PC-3 (cell line): ENCODE measurements around the gene SPNS3. TPM values are rescaled to one million over a fixed set of nuclear protein-coding genes. Genes with fewer than 3 reads are reported as not detected.

ENCODE experiments used
- ATAC-seq: fragments of 200-7000 bp; cut with Tn5 transposase; 2 replicates; pipeline ENCODE4 v1.9.1; 2020; ENCODE audit warnings: mild to moderate bottlenecking, moderate library complexity
- BruUV-seq: library from RNA; stranded (reverse); fragments of 400-500 nt; replicated peaks from 2 replicates; lab custom pipeline; 2021; lab: Mats Ljungman, UMichigan
- CTCF ChIA-PET: fragments of 300-600 bp; sonication (Branson Sonifier 250); formaldehyde crosslinking; loops from one replicate; lab custom pipeline; 2022; ENCODE audit warnings: antibody characterized with exemption; lab: Charles Lee
- POLR2A ChIA-PET: fragments of 300-600 bp; sonication (Branson Sonifier 250); formaldehyde crosslinking; loops from one replicate; lab custom pipeline; 2022; ENCODE audit warnings: antibody characterized with exemption; ENCODE audit not compliant: unreplicated experiment; lab: Charles Lee
- DNase-seq: peaks from one replicate; pipeline ENCODE4 v3.0.0-alpha.2; 2015
- H2AFZ ChIP-seq: fragments of 300-600 bp; sonication (generic); 2 replicates; pipeline ENCODE4 v1.6.0; 2016; ENCODE audit warnings: antibody characterized with exemption, low read length
- H3F3A ChIP-seq: fragments of 300-600 bp; sonication (generic); one replicate; pipeline ENCODE4 v1.6.0; 2017; ENCODE audit warnings: antibody characterized with exemption, low read length, control low read depth, mild to moderate bottlenecking; ENCODE audit not compliant: unreplicated experiment
- H3K27ac ChIP-seq: fragments of 300-600 bp; sonication (generic); 2 replicates; pipeline ENCODE4 v1.5.1; 2016; ENCODE audit warnings: mild to moderate bottlenecking, low read length
- H3K27me3 ChIP-seq: fragments of 300-600 bp; sonication (generic); 2 replicates; pipeline ENCODE4 v1.6.1; 2016; ENCODE audit warnings: low read length, mixed read lengths
- H3K36me3 ChIP-seq: fragments of 300-600 bp; sonication (generic); 2 replicates; pipeline ENCODE4 v1.6.1; 2016; ENCODE audit warnings: low read depth, mixed run types, low read length, mixed read lengths
- H3K4me1 ChIP-seq: fragments of 300-600 bp; sonication (generic); 2 replicates; pipeline ENCODE4 v1.5.1; 2016; ENCODE audit warnings: low read length; ENCODE audit not compliant: insufficient read depth
- H3K4me2 ChIP-seq: fragments of 300-600 bp; sonication (generic); 2 replicates; pipeline ENCODE4 v1.6.0; 2016; ENCODE audit warnings: low read length
- H3K4me3 ChIP-seq: fragments of 300-600 bp; sonication (generic); 2 replicates; pipeline ENCODE4 v1.5.1; 2016; ENCODE audit warnings: mild to moderate bottlenecking, low read length, mixed read lengths
- H3K79me2 ChIP-seq: fragments of 300-600 bp; sonication (generic); 2 replicates; pipeline ENCODE4 v1.6.1; 2017; ENCODE audit warnings: low read length, mixed read lengths
- H3K9ac ChIP-seq: fragments of 300-600 bp; sonication (generic); 2 replicates; pipeline ENCODE4 v1.6.0; 2016; ENCODE audit warnings: mild to moderate bottlenecking, low read length
- H3K9me2 ChIP-seq: fragments of 300-600 bp; sonication (generic); replicated peaks from 2 replicates; pipeline ENCODE4 v1.6.1; 2016; ENCODE audit warnings: mixed run types, low read length, mixed read lengths
- H3K9me3 ChIP-seq: fragments of 300-600 bp; sonication (generic); 2 replicates; pipeline ENCODE4 v1.6.1; 2016; ENCODE audit warnings: low read length, mixed read lengths
- H4K20me1 ChIP-seq: fragments of 300-600 bp; sonication (generic); 2 replicates; pipeline ENCODE4 v1.6.1; 2016; ENCODE audit warnings: low read length, mixed read lengths
- EZH2 ChIP-seq: fragments of 300-600 bp; sonication (generic); IDR thresholded peaks from one replicate; pipeline ENCODE4 v1.6.1; 2017; ENCODE audit warnings: antibody characterized with exemption, mild to moderate bottlenecking, low read length; ENCODE audit not compliant: unreplicated experiment
- EZH2phosphoT487 ChIP-seq: fragments of 300-600 bp; sonication (generic); IDR thresholded peaks from 2 replicates; pipeline ENCODE4 v1.6.1; 2018; ENCODE audit warnings: mild to moderate bottlenecking, antibody characterized with exemption, low read length, borderline replicate concordance
- intact Hi-C: fragments of 100-400 bp; cut with micrococcal nuclease; formaldehyde crosslinking; loops from 2 replicates; pipeline ENCODE4 v1.9.0; 2023
- total RNA-seq: library from RNA; depleted of rRNA; stranded (reverse); fragments of >200 nt; gene quantifications from 2 replicates; pipeline ENCODE4 v1.2.3, GENCODE V29; 2014
- TF ChIP-seq, protein P1 (sequence below): fragments of 300-600 bp; sonication (generic); conservative IDR thresholded peaks from 2 replicates; pipeline ENCODE4 v1.5.1; 2017; ENCODE audit warnings: antibody characterized with exemption, low read depth, mild to moderate bottlenecking, low read length

SPNS3 gene
- total RNA-seq, 1 experiment from 2014 or later, result 0.69 TPM

DNA sequence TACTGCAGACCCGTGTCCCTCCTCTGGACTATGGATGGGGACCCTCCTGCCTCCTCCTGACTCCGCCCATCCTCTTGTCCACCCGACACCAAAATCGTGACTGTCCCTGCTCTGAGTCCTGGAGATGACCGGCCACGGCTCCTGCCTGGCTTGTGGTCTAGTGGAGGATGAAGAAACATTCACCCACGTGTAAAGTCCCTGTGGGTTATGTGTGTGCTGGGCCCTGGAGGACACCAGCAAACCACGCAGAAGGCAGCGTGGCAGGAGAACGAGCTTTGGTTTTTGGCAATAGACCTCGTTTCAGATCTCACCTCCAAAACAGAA, 76.8 kb downstream of the SPNS3 start:
- Histone ChIP-seq H3K79me2 (no peaks in the 10 kb centered on the region), H3K9me2 (no peaks in the 10 kb centered on the region), H3K36me3 (no peaks in the 10 kb centered on the region), H4K20me1 (no peaks in the 10 kb centered on the region), H3K4me1 (peaks cover 18% of the 10 kb centered on the region), H3K4me2 (no peak overlapping the region), H3K4me3 (no peak overlapping the region), H3K27ac (no peak overlapping the region), H3F3A (no peaks in the 10 kb centered on the region), H3K9ac (no peak overlapping the region), H2AFZ (no peak overlapping the region), H3K9me3 (no peaks in the 10 kb centered on the region), H3K27me3 (no peaks in the 10 kb centered on the region)
- ATAC-seq (no peak), DNase-seq (no peak)
- ChIA-PET POLR2A (no interaction called here), CTCF (no interaction called here)
- BruUV-seq, result no TSS peak
- intact Hi-C loops, result no loop called here
- TF ChIP-seq, protein P1, sequence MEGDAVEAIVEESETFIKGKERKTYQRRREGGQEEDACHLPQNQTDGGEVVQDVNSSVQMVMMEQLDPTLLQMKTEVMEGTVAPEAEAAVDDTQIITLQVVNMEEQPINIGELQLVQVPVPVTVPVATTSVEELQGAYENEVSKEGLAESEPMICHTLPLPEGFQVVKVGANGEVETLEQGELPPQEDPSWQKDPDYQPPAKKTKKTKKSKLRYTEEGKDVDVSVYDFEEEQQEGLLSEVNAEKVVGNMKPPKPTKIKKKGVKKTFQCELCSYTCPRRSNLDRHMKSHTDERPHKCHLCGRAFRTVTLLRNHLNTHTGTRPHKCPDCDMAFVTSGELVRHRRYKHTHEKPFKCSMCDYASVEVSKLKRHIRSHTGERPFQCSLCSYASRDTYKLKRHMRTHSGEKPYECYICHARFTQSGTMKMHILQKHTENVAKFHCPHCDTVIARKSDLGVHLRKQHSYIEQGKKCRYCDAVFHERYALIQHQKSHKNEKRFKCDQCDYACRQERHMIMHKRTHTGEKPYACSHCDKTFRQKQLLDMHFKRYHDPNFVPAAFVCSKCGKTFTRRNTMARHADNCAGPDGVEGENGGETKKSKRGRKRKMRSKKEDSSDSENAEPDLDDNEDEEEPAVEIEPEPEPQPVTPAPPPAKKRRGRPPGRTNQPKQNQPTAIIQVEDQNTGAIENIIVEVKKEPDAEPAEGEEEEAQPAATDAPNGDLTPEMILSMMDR, result no peak
- TF ChIP-seq EZH2phosphoT487 (no peak), EZH2 (no peak)

DNA sequence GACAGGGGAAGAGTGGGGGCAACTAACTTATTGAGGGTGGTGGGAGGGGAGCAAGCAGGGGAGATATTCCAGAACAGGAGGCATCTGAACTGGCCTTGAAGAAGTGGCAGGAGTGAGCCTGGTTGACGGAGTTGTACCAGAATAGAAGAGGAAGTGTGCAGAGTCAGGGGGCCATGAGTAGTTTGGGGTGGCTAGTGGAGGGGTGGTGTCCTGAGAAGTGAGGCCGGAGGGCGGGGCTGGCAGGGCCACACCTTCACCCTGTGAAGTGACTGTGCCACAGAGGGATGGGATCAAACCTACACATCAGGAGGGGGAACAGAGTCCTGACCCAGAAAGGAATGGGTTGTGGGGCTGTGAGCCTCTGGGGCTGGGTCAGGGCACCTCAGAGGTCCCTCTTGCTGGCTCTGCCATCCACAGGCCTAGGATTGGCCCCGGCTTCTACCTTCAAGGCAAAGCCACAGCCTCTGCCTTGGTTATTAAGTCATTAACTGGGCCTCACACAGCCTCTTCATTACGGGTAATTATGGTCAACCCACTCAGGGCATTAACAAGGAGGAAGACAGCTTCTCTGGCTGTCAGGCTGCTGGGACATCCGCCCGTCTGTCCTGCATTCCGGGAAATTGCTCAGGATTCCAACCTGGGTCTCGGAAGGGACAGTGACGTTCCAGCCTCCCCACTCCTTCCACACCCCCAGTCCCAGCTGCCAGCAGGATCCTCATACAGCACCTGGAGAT, 77.6 kb downstream of the SPNS3 start:
- Histone ChIP-seq H3K27ac (no peak overlapping the region), H3K4me3 (no peak overlapping the region), H3F3A (no peaks in the 10 kb centered on the region), H3K27me3 (no peaks in the 10 kb centered on the region), H2AFZ (no peak overlapping the region), H4K20me1 (no peaks in the 10 kb centered on the region), H3K9ac (no peak overlapping the region), H3K9me2 (no peaks in the 10 kb centered on the region), H3K9me3 (no peaks in the 10 kb centered on the region), H3K4me2 (no peak overlapping the region), H3K36me3 (no peaks in the 10 kb centered on the region), H3K79me2 (no peaks in the 10 kb centered on the region), H3K4me1 (peaks cover 15% of the 10 kb centered on the region)
- ATAC-seq, result no peak
- intact Hi-C loops, result no loop called here
- ChIA-PET POLR2A (no interaction called here), CTCF (no interaction called here)
- DNase-seq, result no peak
- BruUV-seq, result no TSS peak
- no peak for TF ChIP-seq EZH2
- TF ChIP-seq EZH2phosphoT487, result no peak
- TF ChIP-seq, protein P1, result no peak
